ENCODE results near the gene FHIT. TPM values are rescaled to one million over a fixed set of nuclear protein-coding genes. Genes with fewer than 3 reads are reported as not detected.

The FHIT gene
- total and polyA plus RNA-seq, 9 donors: 5.1 to 11.8 (median 9.5) TPM

DNA sequence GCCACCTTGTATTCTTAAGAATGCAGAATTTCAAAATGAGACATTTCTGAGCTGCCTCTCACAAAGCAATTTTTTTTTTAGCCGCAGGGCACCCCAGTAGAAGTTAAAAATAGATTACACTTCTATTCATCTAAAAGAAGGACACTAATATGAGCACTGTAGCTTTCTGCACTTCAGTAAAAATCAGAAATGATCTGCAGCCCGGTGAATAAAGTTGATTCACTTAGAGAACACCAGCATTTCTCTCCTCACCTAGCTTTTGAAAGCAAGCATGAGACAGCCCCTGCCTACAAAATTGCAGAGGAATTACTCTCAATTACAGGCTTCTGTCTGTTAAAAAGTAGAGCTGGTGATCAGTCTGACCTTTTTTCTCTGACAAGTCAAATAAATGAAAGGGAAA is 1062.4 kb downstream of the FHIT start:
- no peak overlapping the region for H3K4me3 ChIP-seq
- intact Hi-C loops (cut with DNase I): no loop called here
- no peaks in the 10 kb centered on the region for H3K4me1 ChIP-seq (ENCODE audit: insufficient read depth)
- TF ChIP-seq, protein P1, sequence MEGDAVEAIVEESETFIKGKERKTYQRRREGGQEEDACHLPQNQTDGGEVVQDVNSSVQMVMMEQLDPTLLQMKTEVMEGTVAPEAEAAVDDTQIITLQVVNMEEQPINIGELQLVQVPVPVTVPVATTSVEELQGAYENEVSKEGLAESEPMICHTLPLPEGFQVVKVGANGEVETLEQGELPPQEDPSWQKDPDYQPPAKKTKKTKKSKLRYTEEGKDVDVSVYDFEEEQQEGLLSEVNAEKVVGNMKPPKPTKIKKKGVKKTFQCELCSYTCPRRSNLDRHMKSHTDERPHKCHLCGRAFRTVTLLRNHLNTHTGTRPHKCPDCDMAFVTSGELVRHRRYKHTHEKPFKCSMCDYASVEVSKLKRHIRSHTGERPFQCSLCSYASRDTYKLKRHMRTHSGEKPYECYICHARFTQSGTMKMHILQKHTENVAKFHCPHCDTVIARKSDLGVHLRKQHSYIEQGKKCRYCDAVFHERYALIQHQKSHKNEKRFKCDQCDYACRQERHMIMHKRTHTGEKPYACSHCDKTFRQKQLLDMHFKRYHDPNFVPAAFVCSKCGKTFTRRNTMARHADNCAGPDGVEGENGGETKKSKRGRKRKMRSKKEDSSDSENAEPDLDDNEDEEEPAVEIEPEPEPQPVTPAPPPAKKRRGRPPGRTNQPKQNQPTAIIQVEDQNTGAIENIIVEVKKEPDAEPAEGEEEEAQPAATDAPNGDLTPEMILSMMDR (IDR thresholded peaks at IDR 0.05): no peak
- no peak for TF ChIP-seq POLR2A (IDR thresholded peaks at IDR 0.05)
- TF ChIP-seq EP300 (IDR thresholded peaks at IDR 0.05): no peak
- H3K9me3 ChIP-seq: no peaks in the 10 kb centered on the region
- no peaks in the 10 kb centered on the region for H3K27me3 ChIP-seq
- 73 to 83% (median 77%) methylated on average over 2 of the region's 2 CpGs for WGBS, 3 donors
- no peak for DNase-seq
- H3K27ac ChIP-seq: no peak overlapping the region
- no peaks in the 10 kb centered on the region for H3K36me3 ChIP-seq

DNA sequence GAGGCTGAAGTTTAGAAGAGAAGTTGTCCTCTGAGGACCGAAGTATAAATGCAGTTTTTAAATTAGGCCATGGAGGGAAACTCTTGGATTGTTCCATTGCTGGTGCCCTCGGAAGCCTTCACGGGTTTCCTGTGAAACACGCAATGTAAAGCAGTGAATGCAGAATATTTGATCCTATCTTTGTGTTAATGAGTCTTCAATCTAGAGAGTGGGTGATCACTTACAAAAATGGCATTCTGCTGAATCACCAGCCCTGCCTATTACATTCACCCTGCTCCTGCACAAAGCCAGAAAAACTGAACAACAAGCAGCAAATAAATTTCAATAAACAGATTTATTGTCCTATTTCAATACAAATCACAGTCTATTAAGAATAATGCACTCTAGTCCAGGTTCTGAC is 1063.9 kb downstream of the FHIT start:
- no peak overlapping the region for H3K4me3 ChIP-seq
- H3K4me1 ChIP-seq (ENCODE audit: insufficient read depth): no peaks in the 10 kb centered on the region
- no peak overlapping the region for H3K27ac ChIP-seq
- no peaks in the 10 kb centered on the region for H3K36me3 ChIP-seq
- H3K27me3 ChIP-seq: no peaks in the 10 kb centered on the region
- intact Hi-C loops (cut with DNase I): no loop called here
- DNase-seq: no peak
- no peaks in the 10 kb centered on the region for H3K9me3 ChIP-seq
- WGBS, 3 donors: 95 to 97% (median 96%) methylated on average over 4 of the region's 4 CpGs
- TF ChIP-seq, protein P1 (IDR thresholded peaks at IDR 0.05): no peak
- TF ChIP-seq EP300 (IDR thresholded peaks at IDR 0.05) (no peak), POLR2A (IDR thresholded peaks at IDR 0.05) (no peak)

DNA sequence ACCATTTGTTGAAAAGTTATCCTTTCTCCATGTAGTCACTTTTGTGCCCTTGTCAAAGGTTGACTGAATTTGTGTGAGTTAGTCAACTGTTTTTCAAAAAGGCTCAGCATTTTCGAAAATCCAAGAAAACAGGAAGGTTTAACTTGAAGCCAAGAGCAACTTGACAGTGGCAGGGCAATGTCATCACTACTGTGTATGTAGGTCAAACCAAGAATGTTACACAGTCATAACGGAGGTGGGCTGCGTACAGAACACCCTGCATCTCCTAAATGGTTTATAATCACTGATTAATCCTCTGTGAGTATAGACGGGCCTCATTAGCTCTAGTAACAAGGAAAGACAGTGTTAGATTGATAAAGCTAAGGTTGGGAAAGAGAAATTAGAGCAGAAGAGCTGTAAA is 1064.9 kb downstream of the FHIT start:
- H3K4me1 ChIP-seq (ENCODE audit: insufficient read depth): no peaks in the 10 kb centered on the region
- no peaks in the 10 kb centered on the region for H3K9me3 ChIP-seq
- no peaks in the 10 kb centered on the region for H3K36me3 ChIP-seq
- H3K4me3 ChIP-seq: no peak overlapping the region
- TF ChIP-seq POLR2A (IDR thresholded peaks at IDR 0.05) (no peak), EP300 (IDR thresholded peaks at IDR 0.05) (no peak)
- TF ChIP-seq, protein P1 (IDR thresholded peaks at IDR 0.05): no peak
- H3K27me3 ChIP-seq: no peaks in the 10 kb centered on the region
- H3K27ac ChIP-seq: no peak overlapping the region
- intact Hi-C loops (cut with DNase I): no loop called here
- 71 to 79% (median 72%) methylated on average over 4 of the region's 4 CpGs for WGBS, 3 donors
- no peak for DNase-seq

DNA sequence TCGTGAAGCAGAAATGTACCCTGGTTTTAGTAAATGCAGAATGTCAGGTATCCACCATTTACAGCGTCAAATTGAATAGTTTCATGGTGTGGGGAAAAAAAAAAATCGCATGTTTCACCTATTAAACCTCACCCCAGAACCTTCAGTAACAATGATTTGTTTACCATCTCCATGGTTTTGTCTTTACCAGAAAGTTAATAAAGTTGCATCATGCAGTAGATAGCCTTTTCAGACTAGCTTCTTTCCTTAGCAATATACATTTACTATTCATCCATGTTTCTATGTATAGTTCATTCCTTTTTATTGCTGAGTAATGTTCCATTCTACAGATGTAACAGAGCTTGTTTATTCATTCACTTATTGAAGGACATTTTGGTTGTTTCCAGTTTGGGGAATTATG is 1066.1 kb downstream of the FHIT start:
- TF ChIP-seq POLR2A (IDR thresholded peaks at IDR 0.05): no peak
- intact Hi-C loops (cut with DNase I): no loop called here
- H3K27ac ChIP-seq: no peak overlapping the region
- no peaks in the 10 kb centered on the region for H3K9me3 ChIP-seq
- H3K27me3 ChIP-seq: no peaks in the 10 kb centered on the region
- H3K4me1 ChIP-seq (ENCODE audit: insufficient read depth): no peaks in the 10 kb centered on the region
- no peak overlapping the region for H3K4me3 ChIP-seq
- WGBS, 3 donors: 94 to 96% (median 96%) methylated on average over 3 of the region's 3 CpGs
- no peaks in the 10 kb centered on the region for H3K36me3 ChIP-seq
- DNase-seq: no peak

DNA sequence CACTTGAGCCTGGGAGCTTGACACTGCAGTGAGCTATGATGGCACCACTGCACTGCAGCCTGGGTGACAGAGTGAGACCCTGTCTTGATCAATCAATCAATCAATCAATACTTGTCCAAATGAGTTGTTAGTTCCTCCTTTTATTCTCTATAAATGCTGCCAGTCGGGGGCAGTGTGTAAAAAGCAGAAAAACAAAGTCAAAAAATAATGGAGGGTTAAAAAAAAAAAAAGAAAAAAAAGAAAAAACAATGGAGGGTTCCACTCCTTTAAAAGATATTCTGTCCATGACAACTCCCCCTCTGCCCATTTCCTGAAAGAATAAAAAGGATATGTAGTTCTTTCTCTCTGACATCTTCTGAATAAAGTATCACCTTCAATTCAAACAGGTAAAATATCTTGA is 1068.6 kb downstream of the FHIT start:
- Histone ChIP-seq H3K27ac (no peak overlapping the region), H3K4me1 (ENCODE audit: insufficient read depth) (no peaks in the 10 kb centered on the region), H3K9me3 (no peaks in the 10 kb centered on the region), H3K4me3 (no peak overlapping the region), H3K36me3 (no peaks in the 10 kb centered on the region), H3K27me3 (no peaks in the 10 kb centered on the region)
- TF ChIP-seq POLR2A (IDR thresholded peaks at IDR 0.05): no peak
- TF ChIP-seq, protein P1 (IDR thresholded peaks at IDR 0.05): no peak
- no peak for TF ChIP-seq EP300 (IDR thresholded peaks at IDR 0.05)
- WGBS, 3 donors: 79 to 96% (median 87%) methylated on average over 1 of the region's 1 CpG
- no peak for DNase-seq
- intact Hi-C loops (cut with DNase I): no loop called here

Measured in ovary (tissue), 9 donors.